Measurements from ENCODE around the gene RASD1.

RASD1 gene

DNA sequence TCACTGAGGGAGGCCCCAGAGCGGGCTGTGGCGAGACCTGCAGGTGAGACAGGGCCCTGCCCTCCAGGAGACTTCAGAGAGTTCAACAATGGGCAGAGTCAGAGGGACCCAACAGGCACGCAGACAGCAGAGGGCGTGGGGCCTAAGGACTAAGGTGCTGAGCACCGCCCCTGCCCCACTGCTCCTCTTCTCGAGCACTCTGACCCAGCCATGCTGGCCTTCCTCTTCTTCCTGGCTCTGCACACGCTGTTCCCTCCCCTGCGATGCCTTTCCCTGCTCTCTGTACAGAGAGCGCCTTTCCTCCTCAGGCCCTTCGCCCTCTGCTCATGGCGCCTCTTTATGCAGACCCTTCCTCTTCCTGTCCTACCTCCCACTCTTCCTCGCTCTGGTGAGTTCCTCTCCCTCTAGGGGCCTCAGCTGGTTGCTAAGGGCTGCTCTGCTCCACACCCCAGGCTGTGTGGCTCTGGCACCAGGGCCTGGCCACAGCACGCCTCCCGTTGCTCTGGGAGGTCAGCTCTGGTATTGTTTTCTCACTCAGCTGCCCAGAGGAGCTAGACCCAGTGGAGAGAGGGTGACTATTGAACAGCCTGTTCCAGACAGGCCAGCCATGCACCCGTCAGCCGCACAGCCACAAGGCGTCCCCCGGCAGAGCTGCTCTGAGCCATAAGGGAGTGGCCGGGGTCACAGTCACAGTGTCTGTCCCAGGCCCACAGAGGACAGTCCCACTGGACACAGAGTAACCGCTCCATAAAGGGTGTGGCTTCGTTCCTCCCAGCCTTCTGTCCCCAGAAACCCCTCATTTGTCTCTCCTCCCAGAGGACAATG lies 13.6 kb upstream of the RASD1 start:
- Histone ChIP-seq H3K36me3 (ENCODE audit: control insufficient read depth, insufficient read depth, low read length) (no peaks in the 10 kb centered on the region), H3K4me1 (ENCODE audit: control insufficient read depth, insufficient read depth, low read length, poor library complexity, severe bottlenecking) (peaks cover 11% of the 10 kb centered on the region), H3K27ac (ENCODE audit: low read depth, low read length, severe bottlenecking) (no peak overlapping the region), H3K9me3 (ENCODE audit: control insufficient read depth, low read length) (no peaks in the 10 kb centered on the region), H3K4me3 (ENCODE audit: extremely low read depth, insufficient read depth, low read length, poor library complexity, severe bottlenecking) (no peak overlapping the region)
- 96% methylated on average over 18 to 21 of the region's 21 CpGs for WGBS, 2 experiments (ENCODE audit: insufficient coverage in 2 of 2)

DNA sequence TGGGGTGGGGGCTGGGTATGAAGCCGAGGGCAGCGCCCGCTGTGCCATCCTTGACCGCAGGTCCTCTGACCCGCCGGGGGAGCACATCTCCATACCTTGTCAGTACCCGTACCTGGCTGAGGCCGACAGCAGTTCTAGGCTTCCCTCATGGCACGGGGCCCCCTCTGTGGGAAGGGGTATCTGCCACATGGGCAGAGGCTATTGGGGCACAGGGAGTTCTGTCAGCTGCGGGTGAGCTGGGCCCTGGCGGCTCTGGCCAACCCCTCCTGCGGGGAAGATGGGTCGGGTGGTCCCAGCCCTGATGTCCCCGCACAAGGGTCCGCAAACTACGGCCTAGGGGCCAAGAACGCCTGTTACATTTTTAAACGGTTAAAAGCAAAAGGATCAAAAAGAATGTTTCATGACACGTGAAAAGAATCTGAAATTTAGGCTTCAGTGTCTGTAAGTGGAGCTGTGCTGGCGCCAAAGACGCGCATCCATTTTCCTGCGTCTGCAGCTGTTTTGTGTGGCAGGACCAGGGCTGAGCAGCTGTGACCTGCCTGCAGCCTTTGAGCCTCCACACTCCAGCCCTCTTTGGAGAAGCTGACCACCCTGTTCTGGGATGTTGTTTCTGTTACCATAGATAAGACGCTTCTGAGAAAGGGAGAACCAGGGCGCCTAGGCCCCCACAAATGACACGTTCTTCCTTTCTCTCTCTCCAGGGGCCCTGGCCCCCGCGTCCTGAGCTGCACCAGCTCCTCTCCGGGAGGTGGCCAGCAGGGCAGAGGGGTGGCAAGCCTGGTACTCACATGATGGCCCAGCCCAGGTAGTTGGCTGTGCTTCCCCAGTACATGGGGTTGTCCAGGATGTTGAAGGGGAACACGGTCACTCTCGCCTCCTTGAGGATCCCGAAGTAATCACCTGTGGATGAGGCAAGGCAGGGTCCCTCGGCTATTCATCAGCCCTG lies 12.7 kb upstream of the RASD1 start:
- WGBS, 2 experiments (ENCODE audit: insufficient coverage in 2 of 2), result 93 to 95% methylated on average over 22 to 29 of the region's 33 CpGs
- Histone ChIP-seq H3K4me3 (ENCODE audit: extremely low read depth, insufficient read depth, low read length, poor library complexity, severe bottlenecking) (no peak overlapping the region), H3K4me1 (ENCODE audit: control insufficient read depth, insufficient read depth, low read length, poor library complexity, severe bottlenecking) (peaks cover 4% of the 10 kb centered on the region), H3K9me3 (ENCODE audit: control insufficient read depth, low read length) (no peaks in the 10 kb centered on the region), H3K27ac (ENCODE audit: low read depth, low read length, severe bottlenecking) (no peak overlapping the region), H3K36me3 (ENCODE audit: control insufficient read depth, insufficient read depth, low read length) (no peaks in the 10 kb centered on the region)

DNA sequence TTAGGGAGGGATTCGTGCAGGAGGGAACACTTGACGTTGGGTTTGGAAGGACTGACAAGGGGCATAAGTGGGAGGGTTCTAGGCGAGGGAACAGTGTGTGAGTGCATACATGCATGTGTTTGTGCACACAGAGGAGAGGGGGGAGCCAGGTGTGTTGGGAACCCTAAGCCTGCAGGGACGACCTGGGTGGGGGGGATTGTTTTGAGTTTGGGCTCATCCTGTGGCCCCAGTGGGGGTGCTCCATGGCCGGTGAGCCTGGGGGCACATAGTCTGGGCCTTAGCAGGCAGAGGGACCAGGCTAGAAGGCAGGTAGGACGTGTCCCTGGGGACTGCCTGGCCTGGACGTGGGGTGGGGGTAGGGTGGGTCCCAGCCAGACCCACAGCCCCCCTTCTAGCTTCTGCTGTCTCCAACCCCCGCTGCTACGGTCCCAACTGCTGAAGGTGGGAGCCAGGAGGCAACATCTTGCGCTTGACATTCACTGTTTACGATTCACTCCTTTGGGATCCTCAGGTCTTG lies 11.9 kb upstream of the RASD1 start:
- H3K36me3 ChIP-seq (ENCODE audit: control insufficient read depth, insufficient read depth, low read length), result no peaks in the 10 kb centered on the region
- no peak overlapping the region for H3K27ac ChIP-seq (ENCODE audit: low read depth, low read length, severe bottlenecking)
- H3K4me1 ChIP-seq (ENCODE audit: control insufficient read depth, insufficient read depth, low read length, poor library complexity, severe bottlenecking), result peaks cover 4% of the 10 kb centered on the region
- no peaks in the 10 kb centered on the region for H3K9me3 ChIP-seq (ENCODE audit: control insufficient read depth, low read length)
- no peak overlapping the region for H3K4me3 ChIP-seq (ENCODE audit: extremely low read depth, insufficient read depth, low read length, poor library complexity, severe bottlenecking)
- WGBS, 2 experiments (ENCODE audit: insufficient coverage in 2 of 2), result 95 to 98% methylated on average over 10 of the region's 11 CpGs

DNA sequence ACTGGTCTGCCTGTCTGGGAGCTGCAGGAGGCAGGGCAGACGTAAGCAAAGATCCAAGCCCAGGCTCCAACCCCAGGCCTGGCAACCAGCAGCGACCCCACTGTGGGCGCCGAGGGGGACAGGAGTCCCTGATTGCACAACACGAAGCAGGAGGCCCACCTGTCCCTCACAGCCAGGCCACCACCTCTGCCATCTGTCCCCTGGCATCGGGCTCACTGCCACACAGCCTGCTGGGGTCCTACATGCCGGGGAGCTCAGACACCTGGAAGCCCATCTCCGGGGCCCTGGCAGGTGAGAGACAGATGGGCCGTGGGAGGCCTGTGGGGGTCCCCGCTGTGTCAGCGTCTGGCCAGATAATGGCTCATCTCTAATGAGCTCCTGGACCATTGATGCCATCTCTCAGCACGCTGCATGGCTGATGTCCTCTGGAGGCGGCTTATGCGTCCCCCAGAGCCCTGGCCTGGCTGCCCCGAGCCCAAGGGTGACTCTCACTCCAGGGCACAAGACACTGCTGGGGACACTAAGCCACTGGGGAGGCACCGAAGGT lies 11.3 kb upstream of the RASD1 start:
- Histone ChIP-seq H3K4me3 (ENCODE audit: extremely low read depth, insufficient read depth, low read length, poor library complexity, severe bottlenecking) (no peak overlapping the region), H3K9me3 (ENCODE audit: control insufficient read depth, low read length) (no peaks in the 10 kb centered on the region), H3K27ac (ENCODE audit: low read depth, low read length, severe bottlenecking) (no peak overlapping the region), H3K36me3 (ENCODE audit: control insufficient read depth, insufficient read depth, low read length) (no peaks in the 10 kb centered on the region), H3K4me1 (ENCODE audit: control insufficient read depth, insufficient read depth, low read length, poor library complexity, severe bottlenecking) (peaks cover 4% of the 10 kb centered on the region)
- WGBS, 2 experiments (ENCODE audit: insufficient coverage in 2 of 2), result 81 to 84% methylated on average over 13 to 16 of the region's 16 CpGs

DNA sequence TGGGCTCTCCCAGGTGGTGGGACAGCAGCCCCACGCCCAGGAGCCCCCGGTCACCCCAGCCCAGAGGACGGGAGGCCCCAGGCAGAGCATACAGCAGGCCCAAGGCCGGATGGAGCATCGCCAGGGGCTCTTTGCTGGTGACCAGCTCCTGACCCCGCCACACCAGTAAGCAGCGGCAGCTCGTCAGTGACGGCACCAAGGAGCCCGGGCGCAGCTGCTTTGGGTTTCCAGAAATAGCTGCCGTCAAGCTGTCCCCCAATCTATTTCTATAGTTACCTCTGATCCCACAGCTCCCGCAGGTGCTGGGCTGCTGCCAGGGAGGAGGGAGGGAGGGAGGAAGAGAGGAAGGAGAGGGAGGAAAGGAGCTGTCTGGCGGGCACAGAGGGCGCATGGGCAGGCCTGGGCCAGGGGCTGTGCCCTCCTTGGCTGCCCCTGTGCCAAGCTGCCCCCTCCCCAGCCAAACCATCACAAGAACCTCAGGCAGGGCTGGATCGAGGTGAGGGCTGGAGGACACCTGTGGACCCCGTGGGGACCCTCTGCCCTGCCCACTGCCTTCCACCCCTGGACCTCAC lies 10.8 kb upstream of the RASD1 start:
- Histone ChIP-seq H3K4me1 (ENCODE audit: control insufficient read depth, insufficient read depth, low read length, poor library complexity, severe bottlenecking) (peaks cover 4% of the 10 kb centered on the region), H3K9me3 (ENCODE audit: control insufficient read depth, low read length) (no peaks in the 10 kb centered on the region), H3K4me3 (ENCODE audit: extremely low read depth, insufficient read depth, low read length, poor library complexity, severe bottlenecking) (no peak overlapping the region), H3K27ac (ENCODE audit: low read depth, low read length, severe bottlenecking) (no peak overlapping the region), H3K36me3 (ENCODE audit: control insufficient read depth, insufficient read depth, low read length) (no peaks in the 10 kb centered on the region)
- WGBS, 2 experiments (ENCODE audit: insufficient coverage in 2 of 2), result 95 to 99% methylated on average over 6 to 15 of the region's 17 CpGs

DNA sequence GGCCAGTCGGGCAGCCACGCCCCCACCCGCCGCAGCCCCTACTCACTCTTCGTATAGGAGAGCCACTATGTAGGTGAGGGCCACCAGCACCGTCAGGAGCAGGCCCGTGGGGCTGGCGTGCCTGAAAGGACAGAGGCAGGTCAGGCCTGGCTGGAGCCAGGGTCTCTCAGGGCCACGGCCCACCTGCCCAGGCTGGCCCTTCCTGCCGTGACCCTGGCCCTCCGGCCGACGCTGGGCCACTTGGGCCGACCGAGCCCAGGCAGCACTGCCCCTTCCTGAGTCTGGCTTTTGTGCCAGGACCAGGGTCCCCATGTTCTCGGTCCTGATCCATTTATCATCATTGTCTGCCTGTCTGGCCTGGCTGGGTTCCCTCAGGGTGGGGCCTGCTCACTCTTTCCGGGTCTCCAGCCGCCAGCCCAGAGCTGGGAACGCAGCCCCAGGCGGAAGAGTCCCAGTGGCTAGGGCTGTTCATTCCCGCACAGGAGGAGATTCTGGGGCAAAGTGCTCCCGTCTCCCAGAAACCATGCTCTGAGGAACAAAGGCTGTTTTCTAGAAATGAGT lies 10.1 kb upstream of the RASD1 start:
- H3K4me1 ChIP-seq (ENCODE audit: control insufficient read depth, insufficient read depth, low read length, poor library complexity, severe bottlenecking), result peaks cover 4% of the 10 kb centered on the region
- no peak overlapping the region for H3K4me3 ChIP-seq (ENCODE audit: extremely low read depth, insufficient read depth, low read length, poor library complexity, severe bottlenecking)
- H3K9me3 ChIP-seq (ENCODE audit: control insufficient read depth, low read length), result no peaks in the 10 kb centered on the region
- WGBS, 2 experiments (ENCODE audit: insufficient coverage in 2 of 2), result 89 to 92% methylated on average over 19 to 22 of the region's 22 CpGs
- H3K27ac ChIP-seq (ENCODE audit: low read depth, low read length, severe bottlenecking), result no peak overlapping the region
- no peaks in the 10 kb centered on the region for H3K36me3 ChIP-seq (ENCODE audit: control insufficient read depth, insufficient read depth, low read length)

DNA sequence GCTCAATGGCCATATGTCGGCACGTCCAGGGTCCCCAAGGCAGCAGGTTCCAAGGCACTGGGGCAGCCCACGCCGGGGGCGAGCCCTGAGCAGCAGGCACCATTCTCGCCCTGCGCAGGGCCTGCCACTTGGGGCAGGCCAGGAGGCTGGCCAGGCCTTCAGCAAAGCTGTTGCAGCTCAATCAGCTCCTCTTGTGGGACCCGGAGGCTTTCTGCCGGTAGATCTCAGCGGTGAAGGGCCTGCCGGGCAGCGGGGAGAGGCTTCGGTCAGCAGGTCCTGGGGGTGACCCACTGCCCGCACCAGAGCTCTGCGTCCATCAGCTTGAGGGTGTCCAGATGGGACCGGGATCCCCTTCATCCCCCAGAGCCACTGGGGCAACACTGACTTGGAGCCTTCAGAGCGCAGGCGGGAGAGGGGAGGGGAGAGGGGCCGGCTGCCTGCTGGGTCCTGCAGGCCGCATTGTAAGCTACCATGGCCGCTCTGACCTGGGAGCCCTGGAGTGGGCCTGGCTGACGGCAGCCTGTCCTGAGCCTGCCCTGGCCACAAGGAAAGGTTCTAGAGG lies 9.5 kb upstream of the RASD1 start:
- WGBS, 2 experiments (ENCODE audit: insufficient coverage in 2 of 2), result 90 to 91% methylated on average over 11 to 21 of the region's 22 CpGs
- Histone ChIP-seq H3K27ac (ENCODE audit: low read depth, low read length, severe bottlenecking) (no peak overlapping the region), H3K4me3 (ENCODE audit: extremely low read depth, insufficient read depth, low read length, poor library complexity, severe bottlenecking) (no peak overlapping the region), H3K9me3 (ENCODE audit: control insufficient read depth, low read length) (no peaks in the 10 kb centered on the region), H3K36me3 (ENCODE audit: control insufficient read depth, insufficient read depth, low read length) (no peaks in the 10 kb centered on the region), H3K4me1 (ENCODE audit: control insufficient read depth, insufficient read depth, low read length, poor library complexity, severe bottlenecking) (peaks cover 4% of the 10 kb centered on the region)

DNA sequence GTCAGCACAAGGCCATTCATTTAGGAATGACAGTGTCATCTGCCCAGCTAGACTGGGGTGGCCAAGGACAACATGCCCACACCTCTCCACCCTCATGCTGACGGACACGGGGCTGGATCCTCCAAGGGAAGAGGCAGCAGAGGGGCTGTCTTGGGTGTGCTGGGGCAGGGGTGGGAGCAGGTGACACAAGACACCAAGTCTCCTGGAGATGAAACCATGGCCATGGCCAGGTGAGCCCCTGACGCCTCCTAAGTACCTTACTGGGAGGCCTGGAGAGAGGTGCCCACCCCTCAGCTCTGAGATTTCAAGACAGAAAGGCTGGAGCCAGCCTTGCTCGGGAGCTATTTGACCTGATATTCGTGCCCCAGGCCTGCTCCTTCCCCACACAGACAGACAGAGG lies 9.0 kb upstream of the RASD1 start:
- WGBS, 2 experiments (ENCODE audit: insufficient coverage in 2 of 2), result 80 to 91% methylated on average over 1 to 3 of the region's 5 CpGs
- H3K9me3 ChIP-seq (ENCODE audit: control insufficient read depth, low read length), result no peaks in the 10 kb centered on the region
- H3K27ac ChIP-seq (ENCODE audit: low read depth, low read length, severe bottlenecking), result no peak overlapping the region
- H3K4me1 ChIP-seq (ENCODE audit: control insufficient read depth, insufficient read depth, low read length, poor library complexity, severe bottlenecking), result peaks cover under 1% of the 10 kb centered on the region
- no peaks in the 10 kb centered on the region for H3K36me3 ChIP-seq (ENCODE audit: control insufficient read depth, insufficient read depth, low read length)
- H3K4me3 ChIP-seq (ENCODE audit: extremely low read depth, insufficient read depth, low read length, poor library complexity, severe bottlenecking), result no peak overlapping the region

DNA sequence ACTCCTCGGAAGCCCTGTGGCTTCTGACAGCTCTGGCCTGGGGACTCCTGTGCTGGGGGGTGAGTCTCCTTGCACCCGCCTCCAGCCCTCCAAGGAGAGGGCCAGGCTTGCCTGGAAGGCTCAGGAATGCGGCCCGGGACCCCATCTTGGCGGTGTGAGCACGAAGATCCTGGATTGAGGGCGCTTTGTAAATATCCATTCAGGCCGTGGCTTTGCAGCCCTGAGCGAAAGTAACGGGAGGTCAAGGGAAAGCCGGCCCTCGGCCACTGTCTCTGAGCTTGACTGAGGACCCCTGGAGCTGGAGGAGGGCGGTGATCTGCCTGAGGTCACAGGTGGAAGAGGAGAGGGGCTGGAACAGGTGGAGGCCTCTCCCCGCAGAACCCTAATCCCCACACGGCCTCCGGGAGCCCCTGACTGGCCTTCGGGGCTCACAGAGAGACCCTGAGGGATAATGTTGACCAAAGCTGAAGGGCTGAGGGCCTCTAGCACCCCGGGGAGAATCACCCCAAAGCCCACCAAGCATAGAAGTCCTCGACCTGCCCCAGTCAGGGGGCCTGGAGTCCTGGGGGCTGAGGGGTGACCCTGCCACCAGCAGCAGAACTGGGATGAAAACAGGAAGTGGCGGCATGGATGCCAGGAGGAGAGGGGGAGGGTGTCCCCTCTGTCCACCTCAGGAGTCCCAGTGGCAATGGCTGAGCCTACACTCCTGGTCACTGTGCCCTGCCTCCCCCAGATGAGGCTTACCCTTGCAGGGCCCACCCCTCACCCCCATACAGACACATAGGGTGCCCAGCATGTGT lies 8.3 kb upstream of the RASD1 start:
- no peak overlapping the region for H3K4me3 ChIP-seq (ENCODE audit: extremely low read depth, insufficient read depth, low read length, poor library complexity, severe bottlenecking)
- WGBS, 2 experiments (ENCODE audit: insufficient coverage in 2 of 2), result 84 to 85% methylated on average over 16 to 19 of the region's 20 CpGs
- H3K27ac ChIP-seq (ENCODE audit: low read depth, low read length, severe bottlenecking), result no peak overlapping the region
- H3K36me3 ChIP-seq (ENCODE audit: control insufficient read depth, insufficient read depth, low read length), result no peaks in the 10 kb centered on the region
- no peaks in the 10 kb centered on the region for H3K9me3 ChIP-seq (ENCODE audit: control insufficient read depth, low read length)
- no peaks in the 10 kb centered on the region for H3K4me1 ChIP-seq (ENCODE audit: control insufficient read depth, insufficient read depth, low read length, poor library complexity, severe bottlenecking)
